ENCODE measurements around the gene MSI2. TPM values are rescaled to one million over a fixed set of nuclear protein-coding genes. Genes with fewer than 3 reads are reported as not detected.

MSI2 gene
- total and polyA plus RNA-seq, 12 donors: 32.6 to 411 (median 148) TPM

DNA sequence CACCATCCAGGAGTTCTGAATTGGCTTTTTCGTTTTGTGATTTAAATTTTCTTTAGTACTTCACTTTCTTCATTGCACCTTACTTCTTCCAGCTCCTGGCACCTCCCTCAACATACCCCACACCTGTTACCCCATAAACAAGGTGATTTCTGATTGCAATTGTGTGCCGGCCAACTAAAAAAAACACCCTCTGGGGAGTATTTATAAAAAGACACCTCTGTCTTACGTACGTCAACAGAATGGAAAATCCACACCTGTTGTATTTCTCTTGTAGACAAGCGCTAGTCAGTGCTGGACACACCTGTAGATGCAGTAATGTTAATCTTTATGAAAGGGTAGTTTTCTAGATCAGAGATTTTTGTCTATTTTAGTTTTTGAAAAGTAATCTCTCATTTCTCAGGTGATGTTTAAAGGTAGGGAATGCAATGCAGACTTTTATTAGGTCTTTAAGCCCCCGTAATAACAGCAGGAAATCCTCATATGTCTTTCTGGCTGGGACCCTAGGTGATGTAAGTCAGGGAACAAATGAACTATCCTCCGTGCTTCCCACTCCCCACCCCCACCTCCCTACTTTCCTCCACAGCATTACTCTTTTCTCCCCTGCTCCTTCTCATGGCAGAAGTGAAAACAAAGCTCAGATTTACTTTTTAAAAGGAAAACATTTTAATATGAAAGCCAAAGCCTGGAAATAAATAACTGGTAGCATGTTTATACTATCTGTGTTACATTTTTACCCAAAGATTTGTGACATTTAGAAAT is 4.2 kb downstream of the MSI2 start:
- Histone ChIP-seq H3K27me3 (no peaks in the 10 kb centered on the region), H3K27ac (peak overlapping the region; percentile 15 to 99 (median 85)), H3K9me3 (replicated peaks in 1 of 3) (no peaks in the 10 kb centered on the region), H3K4me1 (replicated peaks in 1 of 2) (peaks cover 34 to 72% of the 10 kb centered on the region in 2 donors), H3K36me3 (replicated peaks in 1 of 2) (peaks cover 0 to 22% of the 10 kb centered on the region in 2 donors), H3K4me3 (peak overlapping the region in 1 of 4 donors; percentile 36)
- no peak for DNase-seq
- intact Hi-C loops (cut with DNase I): no loop called here
- no peak for TF ChIP-seq POLR2A (IDR thresholded peaks at IDR 0.05)
- 47 to 64% (median 58%) methylated on average over 7 of the region's 7 CpGs for WGBS, 4 donors

- WGBS, 4 donors: 33 to 43% (median 36%) methylated on average over 4 of the region's 4 CpGs
- peak in 3 of 7 donors; percentile 56 to 70 (median 63) for DNase-seq
- Histone ChIP-seq H3K27me3 (no peaks in the 10 kb centered on the region), H3K36me3 (replicated peaks in 1 of 2) (peaks cover 0 to 22% of the 10 kb centered on the region in 2 donors), H3K27ac (peak overlapping the region in 4 of 5 donors; percentile 15 to 99 (median 86)), H3K4me3 (no peak overlapping the region), H3K9me3 (replicated peaks in 1 of 3) (no peaks in the 10 kb centered on the region), H3K4me1 (replicated peaks in 1 of 2) (peaks cover 39 to 78% of the 10 kb centered on the region in 2 donors)
- intact Hi-C loops (cut with DNase I): no loop called here
- TF ChIP-seq POLR2A (IDR thresholded peaks at IDR 0.05): peak in 1 of 2 donors; percentile 43
- TF ChIP-seq CTCF (IDR thresholded peaks at IDR 0.05): no peak
Measured at GRCh38 chr17:57261084-57261461, 4.8 kb downstream of the MSI2 start.

DNA sequence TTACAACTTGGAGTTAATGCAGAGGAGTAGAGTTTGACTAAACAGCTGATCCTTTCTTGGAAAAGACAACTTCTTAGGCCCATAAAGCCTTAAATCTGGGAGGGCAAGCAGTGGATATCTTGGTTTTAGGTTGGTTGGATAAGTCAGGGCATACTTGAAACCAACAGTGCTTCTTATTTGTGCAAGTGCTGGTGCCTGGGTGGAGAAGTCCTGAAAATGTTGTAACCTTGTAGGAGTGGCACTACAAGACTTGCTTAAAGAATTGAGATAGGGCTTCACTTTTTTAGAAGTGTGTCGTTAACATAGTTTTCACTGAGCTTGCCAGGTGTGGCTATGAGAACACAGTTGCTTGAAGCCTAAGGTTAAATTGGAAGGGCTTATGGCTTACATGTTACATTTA is 6.2 kb downstream of the MSI2 start:
- TF ChIP-seq CTCF (IDR thresholded peaks at IDR 0.05) (no peak), POLR2A (IDR thresholded peaks at IDR 0.05) (no peak)
- intact Hi-C loops (cut with DNase I): no loop called here

DNA sequence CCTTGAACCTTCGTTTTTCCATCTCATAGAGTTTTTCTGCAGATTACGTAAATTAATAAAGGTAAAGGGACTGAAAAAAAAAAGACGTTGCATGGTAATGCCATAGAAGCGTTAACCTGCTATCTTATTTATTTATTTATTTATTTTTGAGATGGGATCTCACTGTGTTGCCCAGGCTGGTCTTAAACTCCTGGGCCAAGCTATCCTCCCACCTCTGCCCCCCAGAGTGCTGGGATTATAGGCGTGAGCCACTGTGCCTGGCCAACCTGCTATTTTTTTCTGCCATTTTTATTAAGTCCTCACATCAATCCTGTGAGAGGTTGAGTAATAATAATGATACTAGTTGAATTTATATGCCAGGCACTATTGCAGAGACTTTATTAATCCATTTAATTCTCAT is 7.9 kb downstream of the MSI2 start:
- no peak for TF ChIP-seq POLR2A (IDR thresholded peaks at IDR 0.05)
- TF ChIP-seq CTCF (IDR thresholded peaks at IDR 0.05): no peak
- Histone ChIP-seq H3K4me3 (no peak overlapping the region), H3K36me3 (replicated peaks in 1 of 2) (peaks cover 0 to 40% of the 10 kb centered on the region in 2 donors), H3K4me1 (replicated peaks in 1 of 2) (peaks cover 50 to 75% of the 10 kb centered on the region in 2 donors), H3K27me3 (no peaks in the 10 kb centered on the region), H3K9me3 (replicated peaks in 1 of 3) (no peaks in the 10 kb centered on the region), H3K27ac (peak overlapping the region; percentile 73 to 99 (median 95))
- no peak for DNase-seq
- intact Hi-C loops (cut with DNase I): no loop called here
- 87 to 92% (median 90%) methylated on average over 5 of the region's 5 CpGs for WGBS, 4 donors

More for the DNA sequence above, 6.2 kb downstream of the MSI2 start:
- peaks cover 50 to 80% of the 10 kb centered on the region in 2 donors for H3K4me1 ChIP-seq (replicated peaks in 1 of 2)
- no peaks in the 10 kb centered on the region for H3K27me3 ChIP-seq
- DNase-seq: no peak
- no peak overlapping the region for H3K4me3 ChIP-seq
- H3K9me3 ChIP-seq (replicated peaks in 1 of 3): no peaks in the 10 kb centered on the region
- H3K27ac ChIP-seq: peak overlapping the region in 4 of 5 donors; percentile 10 to 99 (median 84)
- WGBS, 4 donors: 62 to 72% (median 68%) methylated on average over 1 of the region's 1 CpG
- H3K36me3 ChIP-seq (replicated peaks in 1 of 2): peaks cover 0 to 30% of the 10 kb centered on the region in 2 donors

Measured in adrenal gland (tissue), 12 donors.